BE2C (cell line): ENCODE data around the gene GPR161.

ENCODE experiments used
- DNase-seq: peaks from one replicate; pipeline ENCODE4 v3.0.0-alpha.2; 2020
- H3K27me3 ChIP-seq: fragments of 250-450 bp; sonication (Bioruptor Pico); 2 replicates; pipeline ENCODE4 v1.5.1; 2020; ENCODE audit warnings: mild to moderate bottlenecking
- H3K36me3 ChIP-seq: fragments of 250-450 bp; sonication (Bioruptor Pico); 2 replicates; pipeline ENCODE4 v1.5.1; 2020; ENCODE audit warnings: mild to moderate bottlenecking
- H3K4me1 ChIP-seq: fragments of 250-450 bp; sonication (Bioruptor Pico); 2 replicates; pipeline ENCODE4 v1.5.1; 2020
- H3K4me3 ChIP-seq: 2 replicates; pipeline ENCODE4 v1.5.1; 2011; ENCODE audit warnings: low read depth, low read length
- H3K9me3 ChIP-seq: fragments of 250-450 bp; sonication (Bioruptor Pico); 2 replicates; pipeline ENCODE4 v1.5.1; 2020
- TF ChIP-seq, protein P1 (sequence below): IDR thresholded peaks from 2 replicates; pipeline ENCODE4 v1.5.1; 2012; ENCODE audit warnings: mild to moderate bottlenecking, low read depth, low read length

Gene GPR161

DNA sequence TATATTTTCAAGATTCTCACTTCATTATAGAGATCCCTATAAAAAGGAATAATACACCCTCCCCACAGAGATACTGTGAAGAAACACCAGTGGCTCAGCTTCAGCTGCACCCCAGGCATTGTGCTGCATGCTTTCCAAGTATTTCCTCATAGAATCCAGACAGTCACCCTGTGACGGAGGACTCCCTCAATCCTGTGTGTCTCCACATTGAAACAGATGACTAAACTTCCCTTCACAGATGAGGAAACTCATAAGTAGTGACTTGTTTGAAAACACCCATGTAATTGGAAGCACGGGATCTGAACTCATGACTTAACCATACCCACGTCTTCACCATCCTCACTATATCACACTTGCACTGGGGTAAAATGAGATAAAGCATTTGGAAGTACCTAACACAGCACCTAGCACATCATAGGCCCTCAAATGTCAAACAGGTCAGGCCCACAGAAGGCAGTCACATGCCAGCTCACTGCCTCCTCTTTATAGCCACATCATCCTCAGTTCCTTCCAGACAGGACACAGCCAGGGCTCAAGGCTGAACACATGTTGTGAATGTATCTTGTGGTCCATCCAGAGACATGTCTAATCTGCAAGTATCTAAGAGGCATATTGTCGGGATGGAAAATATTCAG is 55.2 kb downstream of the GPR161 start:
- Histone ChIP-seq H3K36me3 (no peaks in the 10 kb centered on the region), H3K9me3 (no peaks in the 10 kb centered on the region), H3K4me3 (no peak overlapping the region), H3K27me3 (no peaks in the 10 kb centered on the region), H3K4me1 (peaks cover 3% of the 10 kb centered on the region; the same call in 1 of the 2 replicates)
- TF ChIP-seq, protein P1, sequence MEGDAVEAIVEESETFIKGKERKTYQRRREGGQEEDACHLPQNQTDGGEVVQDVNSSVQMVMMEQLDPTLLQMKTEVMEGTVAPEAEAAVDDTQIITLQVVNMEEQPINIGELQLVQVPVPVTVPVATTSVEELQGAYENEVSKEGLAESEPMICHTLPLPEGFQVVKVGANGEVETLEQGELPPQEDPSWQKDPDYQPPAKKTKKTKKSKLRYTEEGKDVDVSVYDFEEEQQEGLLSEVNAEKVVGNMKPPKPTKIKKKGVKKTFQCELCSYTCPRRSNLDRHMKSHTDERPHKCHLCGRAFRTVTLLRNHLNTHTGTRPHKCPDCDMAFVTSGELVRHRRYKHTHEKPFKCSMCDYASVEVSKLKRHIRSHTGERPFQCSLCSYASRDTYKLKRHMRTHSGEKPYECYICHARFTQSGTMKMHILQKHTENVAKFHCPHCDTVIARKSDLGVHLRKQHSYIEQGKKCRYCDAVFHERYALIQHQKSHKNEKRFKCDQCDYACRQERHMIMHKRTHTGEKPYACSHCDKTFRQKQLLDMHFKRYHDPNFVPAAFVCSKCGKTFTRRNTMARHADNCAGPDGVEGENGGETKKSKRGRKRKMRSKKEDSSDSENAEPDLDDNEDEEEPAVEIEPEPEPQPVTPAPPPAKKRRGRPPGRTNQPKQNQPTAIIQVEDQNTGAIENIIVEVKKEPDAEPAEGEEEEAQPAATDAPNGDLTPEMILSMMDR = no peak
- no peak for DNase-seq

DNA sequence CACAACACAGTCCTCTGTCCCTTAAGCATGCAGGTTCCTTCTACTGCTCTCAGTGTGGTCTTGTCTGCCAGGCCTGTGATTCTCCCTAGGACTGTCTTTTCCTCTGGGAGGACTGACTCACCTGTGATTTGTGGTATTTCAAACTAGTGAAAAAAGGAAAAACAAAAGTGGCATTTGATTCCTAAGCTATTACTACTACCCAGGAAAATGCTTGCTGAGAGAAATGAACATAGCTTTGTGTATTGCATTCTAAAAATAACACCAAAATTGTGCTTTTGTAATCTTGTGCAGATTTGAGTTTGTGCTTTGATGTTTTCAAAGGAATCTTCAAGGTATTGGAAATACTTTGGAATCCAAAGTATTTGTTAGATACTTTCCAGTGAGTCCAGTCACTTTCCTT is 57.0 kb downstream of the GPR161 start:
- TF ChIP-seq, protein P1 = no peak
- Histone ChIP-seq H3K9me3 (no peaks in the 10 kb centered on the region), H3K4me3 (no peak overlapping the region), H3K36me3 (no peaks in the 10 kb centered on the region), H3K27me3 (no peaks in the 10 kb centered on the region), H3K4me1 (peaks cover 3% of the 10 kb centered on the region; the same call in 1 of the 2 replicates)
- DNase-seq = no peak

DNA sequence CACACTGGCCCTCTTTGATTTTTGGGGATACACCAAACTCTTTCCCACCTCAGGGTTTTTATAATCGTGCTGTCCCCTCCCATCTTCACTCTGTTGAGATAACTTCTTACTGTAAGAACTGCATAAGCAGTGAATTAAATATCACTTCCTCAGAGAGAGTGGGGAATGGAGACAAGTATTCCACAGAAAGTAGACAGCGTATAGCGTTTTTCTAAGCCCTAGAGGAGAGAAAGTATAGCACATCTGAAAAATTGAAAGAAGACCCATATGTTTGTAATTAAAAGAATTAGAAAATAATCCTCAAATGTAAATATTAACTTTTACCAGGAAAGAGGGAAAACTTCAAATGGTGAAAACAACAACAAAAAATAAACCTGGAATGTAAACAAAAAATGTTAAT is 67.3 kb downstream of the GPR161 start:
- DNase-seq = no peak
- TF ChIP-seq, protein P1 = 0 out of 2 replicates have a peak, but pooled peaks have one; percentile 7
- H3K36me3 ChIP-seq = no peaks in the 10 kb centered on the region; the same call in none of the 2 replicates

DNA sequence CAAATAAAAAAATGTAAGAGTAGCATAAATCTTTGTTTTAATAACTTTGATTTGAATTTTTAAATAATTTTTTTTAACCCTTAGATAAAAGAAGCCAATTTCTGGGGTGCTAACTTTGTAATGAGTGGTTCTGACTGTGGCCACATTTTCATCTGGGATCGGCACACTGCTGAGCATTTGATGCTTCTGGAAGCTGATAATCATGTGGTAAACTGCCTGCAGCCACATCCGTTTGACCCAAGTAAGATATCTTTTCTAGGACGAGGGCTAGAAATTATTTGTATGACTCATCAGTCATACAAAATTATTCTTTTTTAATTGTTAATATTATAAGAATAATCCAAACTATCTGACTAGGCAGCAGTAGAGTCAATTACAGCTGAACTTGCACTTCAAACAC is 71.2 kb downstream of the GPR161 start:
- no peaks in the 10 kb centered on the region for H3K4me1 ChIP-seq
- no peak overlapping the region for H3K4me3 ChIP-seq
- H3K9me3 ChIP-seq = no peaks in the 10 kb centered on the region
- no peaks in the 10 kb centered on the region for H3K27me3 ChIP-seq
- TF ChIP-seq, protein P1 = no peak
- DNase-seq = no peak
- H3K36me3 ChIP-seq = no peaks in the 10 kb centered on the region; the same call in none of the 2 replicates

More for the DNA sequence above, 67.3 kb downstream of the GPR161 start:
- H3K4me3 ChIP-seq = no peak overlapping the region
- H3K27me3 ChIP-seq = no peaks in the 10 kb centered on the region
- H3K9me3 ChIP-seq = no peaks in the 10 kb centered on the region
- no peaks in the 10 kb centered on the region for H3K4me1 ChIP-seq

DNA sequence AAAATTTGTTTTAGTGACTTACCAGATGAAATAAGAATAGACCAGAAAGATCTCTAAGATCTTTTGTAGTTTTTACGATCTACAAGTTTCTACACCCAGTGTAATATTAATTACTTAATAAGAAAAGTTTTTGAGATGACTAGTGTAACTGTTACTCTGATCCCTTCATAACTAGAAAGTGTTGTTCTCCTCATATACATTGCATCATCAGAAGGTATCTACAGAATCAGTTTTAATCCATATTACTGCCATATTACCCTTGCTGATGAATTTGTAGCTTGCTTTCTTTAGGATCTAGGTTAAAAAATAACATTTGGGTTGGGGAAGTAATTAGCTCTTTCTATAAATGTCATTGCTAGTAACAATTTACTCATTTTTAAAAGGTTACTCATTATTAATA is 72.5 kb downstream of the GPR161 start:
- DNase-seq = no peak
- TF ChIP-seq, protein P1 = no peak
- Histone ChIP-seq H3K4me3 (no peak overlapping the region), H3K9me3 (no peaks in the 10 kb centered on the region), H3K4me1 (no peaks in the 10 kb centered on the region), H3K27me3 (no peaks in the 10 kb centered on the region), H3K36me3 (no peaks in the 10 kb centered on the region; the same call in none of the 2 replicates)

DNA sequence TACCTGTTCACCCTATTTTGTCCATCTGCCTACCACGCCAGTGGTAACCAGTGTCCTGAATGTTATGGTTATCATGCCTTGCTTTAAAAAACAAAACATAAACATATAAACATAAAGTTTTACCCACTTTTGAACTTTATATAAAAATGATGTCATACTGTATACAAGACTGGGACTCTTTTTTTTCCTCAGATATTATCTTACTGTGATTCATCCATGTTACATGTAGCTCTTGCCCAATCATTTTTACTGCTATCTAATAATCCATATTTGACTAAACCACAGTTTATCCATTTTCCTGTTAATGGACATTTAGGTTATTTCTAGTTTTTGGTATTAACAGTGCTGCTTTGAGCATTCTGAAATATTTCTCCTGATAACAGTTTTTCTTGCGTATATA is 78.8 kb downstream of the GPR161 start:
- no peak for DNase-seq
- TF ChIP-seq, protein P1 = no peak
- H3K27me3 ChIP-seq = no peaks in the 10 kb centered on the region
- H3K9me3 ChIP-seq = no peaks in the 10 kb centered on the region
- no peak overlapping the region for H3K4me3 ChIP-seq
- H3K4me1 ChIP-seq = no peaks in the 10 kb centered on the region
- no peaks in the 10 kb centered on the region for H3K36me3 ChIP-seq
